Fibroblast of villous mesenchyme (primary cell): ENCODE measurements around the gene TPSB2. TPM values are rescaled to one million over a fixed set of nuclear protein-coding genes. Genes with fewer than 3 reads are reported as not detected.
"Not testable (repeated sequence)": the region's sequence is repeated elsewhere in the genome, so short reads cannot be mapped to it uniquely, and the experiment has no call there.

Source experiments
- DNase-seq: peaks from one replicate; pipeline ENCODE4 v3.0.0-alpha.2; 2010; ENCODE audit warnings: low read depth
- H3K4me3 ChIP-seq: 2 replicates; pipeline ENCODE4 v1.5.1; 2011; ENCODE audit warnings: low read depth, mild to moderate bottlenecking, low read length
- CTCF ChIP-seq: IDR thresholded peaks from 2 replicates; pipeline ENCODE4 v1.5.1; 2012; ENCODE audit warnings: low read depth, mild to moderate bottlenecking, low read length; ENCODE audit not compliant: insufficient read depth
- total RNA-seq: library from RNA; depleted of rRNA; stranded (reverse); fragments of >200 nt; gene quantifications from 2 replicates; pipeline ENCODE4 v1.2.3, GENCODE V29; 2012

TPSB2 gene
- total RNA-seq, 1 donor, result not detected

- not testable (repeated sequence) for H3K4me3 ChIP-seq, DNase-seq
Observed at GRCh38 chr16:1253701-1254364, 23.8 kb upstream of the TPSB2 start.

- not testable (repeated sequence) for DNase-seq, H3K4me3 ChIP-seq
Observed at GRCh38 chr16:1249031-1249755, 19.2 kb upstream of the TPSB2 start.

- DNase-seq, H3K4me3 ChIP-seq: not testable (repeated sequence)
Observed at GRCh38 chr16:1247903-1248537, 18.0 kb upstream of the TPSB2 start.

- TF ChIP-seq CTCF, result no peak
- no peak for DNase-seq
- no peak overlapping the region for H3K4me3 ChIP-seq
Observed at GRCh38 chr16:1245452-1246020, 15.6 kb upstream of the TPSB2 start.

- H3K4me3 ChIP-seq, result no peak overlapping the region
- DNase-seq, result no peak
- no peak for TF ChIP-seq CTCF
Observed at GRCh38 chr16:1244881-1245280, 14.9 kb upstream of the TPSB2 start.

- not testable (repeated sequence) for DNase-seq, H3K4me3 ChIP-seq
Observed at GRCh38 chr16:1243907-1244850, 14.2 kb upstream of the TPSB2 start.

GRCh38 chr16:1243363-1243762 is 13.4 kb upstream of the TPSB2 start:
- DNase-seq, H3K4me3 ChIP-seq: not testable (repeated sequence)

GRCh38 chr16:1241081-1241480 is 11.1 kb upstream of the TPSB2 start:
- DNase-seq, H3K4me3 ChIP-seq: not testable (repeated sequence)

GRCh38 chr16:1240436-1240835 is 10.5 kb upstream of the TPSB2 start, which contains the start of gene TPSAB1:
Gene TPSAB1 (plus strand): TSS chr16:1240705. CDS start chr16:1240939, 234 bp downstream.
- not testable (repeated sequence) for DNase-seq, H3K4me3 ChIP-seq

GRCh38 chr16:1239575-1239974 is 9.6 kb upstream of the TPSB2 start:
- H3K4me3 ChIP-seq, DNase-seq: not testable (repeated sequence)

GRCh38 chr16:1238909-1239308 is 8.9 kb upstream of the TPSB2 start:
- not testable (repeated sequence) for H3K4me3 ChIP-seq, DNase-seq
